Measurements from ENCODE around the gene PDE4D. TPM values are rescaled to one million over a fixed set of nuclear protein-coding genes. Genes with fewer than 3 reads are reported as not detected.
A peak's percentile ranks its signal among the peaks of the same experiment; 100 is the strongest.

The PDE4D gene
- total and polyA plus RNA-seq, 2 experiments from 2014 or later = 4.3 to 9.7 TPM

- Histone ChIP-seq H2AFZ (no peak overlapping the region), H3K27me3 (replicated peaks; ENCODE audit: insufficient read depth) (no peaks in the 10 kb centered on the region), H3K4me2 (ENCODE audit: unreplicated experiment) (no peak overlapping the region), H3K27ac (no peak overlapping the region), H3K4me1 (ENCODE audit: insufficient read depth) (peaks cover 3% of the 10 kb centered on the region; the same call in 1 of the 2 replicates), H3K9ac (no peak overlapping the region), H3K9me2 (ENCODE audit: insufficient read depth) (no peaks in the 10 kb centered on the region), H3K36me3 (ENCODE audit: low read depth) (no peaks in the 10 kb centered on the region), H3K9me3 (ENCODE audit: low read depth) (no peaks in the 10 kb centered on the region), H3F3A (ENCODE audit: insufficient read depth) (peaks cover 3% of the 10 kb centered on the region), H4K20me1 (ENCODE audit: insufficient read depth) (no peaks in the 10 kb centered on the region), H3K4me3 (no peak overlapping the region), H3K79me2 (ENCODE audit: insufficient read depth) (no peaks in the 10 kb centered on the region)
- no peak for TF ChIP-seq EZH2phosphoT487 (IDR thresholded peaks at IDR 0.05; ENCODE audit: insufficient read depth, low read depth)
- TF ChIP-seq EZH2 (IDR thresholded peaks at IDR 0.05; ENCODE audit: insufficient read depth, poor library complexity, severe bottlenecking) = no peak
- 12 to 20% methylated on average over 2 of the region's 2 CpGs for WGBS, 2 experiments (ENCODE audit: low coverage in 1 of 2, low lambda C conversion rate in 2 of 2, missing lambda C conversion rate in 2 of 2)
- in situ Hi-C loops (cut with MboI) = no loop called here
- DNase-seq = no peak
Measured at GRCh38 chr5:59158637-59159391, 734.7 kb downstream of the PDE4D start.

DNA sequence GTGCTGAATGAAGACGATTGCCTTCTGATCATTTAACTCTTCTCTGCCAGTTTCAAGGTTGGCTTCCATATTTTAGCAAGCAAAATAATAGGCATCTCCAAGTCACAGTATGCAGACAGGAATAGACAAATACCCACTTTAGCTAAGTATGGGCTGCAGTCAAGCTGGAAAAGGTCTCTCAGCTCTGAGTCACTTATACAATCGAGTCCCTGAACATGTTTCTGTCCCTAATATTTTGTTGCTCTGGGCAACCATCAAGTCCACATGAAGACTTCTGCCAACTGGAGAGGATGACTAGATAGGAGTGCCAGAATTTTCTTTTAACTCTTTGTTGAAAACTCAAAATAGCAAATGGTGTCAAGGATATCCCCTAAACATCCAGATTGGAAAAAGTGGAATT is 735.4 kb downstream of the PDE4D start:
- Histone ChIP-seq H3K27me3 (replicated peaks; ENCODE audit: insufficient read depth) (no peaks in the 10 kb centered on the region), H3K27ac (no peak overlapping the region), H2AFZ (no peak overlapping the region), H3F3A (ENCODE audit: insufficient read depth) (no peaks in the 10 kb centered on the region), H3K4me3 (no peak overlapping the region), H3K4me1 (ENCODE audit: insufficient read depth) (no peaks in the 10 kb centered on the region), H3K9me3 (ENCODE audit: low read depth) (no peaks in the 10 kb centered on the region), H3K36me3 (ENCODE audit: low read depth) (no peaks in the 10 kb centered on the region), H3K9ac (no peak overlapping the region), H3K4me2 (ENCODE audit: unreplicated experiment) (no peak overlapping the region), H3K9me2 (ENCODE audit: insufficient read depth) (no peaks in the 10 kb centered on the region), H4K20me1 (ENCODE audit: insufficient read depth) (no peaks in the 10 kb centered on the region), H3K79me2 (ENCODE audit: insufficient read depth) (no peaks in the 10 kb centered on the region)
- in situ Hi-C loops (cut with MboI) = no loop called here
- peak; percentile 51 for DNase-seq
- WGBS, 2 experiments (ENCODE audit: low coverage in 1 of 2, low lambda C conversion rate in 2 of 2, missing lambda C conversion rate in 2 of 2) = 6 to 15% methylated on average over 2 of the region's 2 CpGs
- no peak for TF ChIP-seq EZH2 (IDR thresholded peaks at IDR 0.05; ENCODE audit: insufficient read depth, poor library complexity, severe bottlenecking)

DNA sequence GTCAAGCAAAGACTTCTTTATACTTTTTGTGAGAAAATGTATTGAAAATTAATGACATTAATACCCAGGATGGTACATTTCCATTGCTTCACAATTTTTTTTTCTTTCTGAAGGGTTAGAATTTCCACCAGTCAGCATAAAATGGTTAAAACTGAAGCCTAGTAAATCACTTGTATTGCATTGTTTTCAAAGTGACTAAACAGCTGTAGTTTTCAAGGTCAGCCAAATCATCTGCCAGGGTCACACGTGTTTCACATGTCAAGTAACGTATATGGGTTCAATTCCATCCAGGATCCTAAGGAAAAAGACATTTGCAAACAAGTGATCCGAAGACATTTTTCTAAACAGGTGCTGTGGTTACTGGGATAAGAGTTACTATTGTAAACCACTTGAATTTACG is 736.5 kb downstream of the PDE4D start:
- no peak overlapping the region for H3K9ac ChIP-seq
- no peaks in the 10 kb centered on the region for H3K36me3 ChIP-seq (ENCODE audit: low read depth)
- H4K20me1 ChIP-seq (ENCODE audit: insufficient read depth) = no peaks in the 10 kb centered on the region
- WGBS, 2 experiments (ENCODE audit: low coverage in 1 of 2, low lambda C conversion rate in 2 of 2, missing lambda C conversion rate in 2 of 2) = 48 to 54% methylated on average over 4 of the region's 4 CpGs
- in situ Hi-C loops (cut with MboI) = no loop called here
- no peak overlapping the region for H3K27ac ChIP-seq
- no peaks in the 10 kb centered on the region for H3K79me2 ChIP-seq (ENCODE audit: insufficient read depth)
- no peak overlapping the region for H3K4me2 ChIP-seq (ENCODE audit: unreplicated experiment)
- no peak overlapping the region for H3K4me3 ChIP-seq
- H3K9me3 ChIP-seq (ENCODE audit: low read depth) = no peaks in the 10 kb centered on the region
- no peaks in the 10 kb centered on the region for H3K9me2 ChIP-seq (ENCODE audit: insufficient read depth)
- H3K27me3 ChIP-seq (replicated peaks; ENCODE audit: insufficient read depth) = no peaks in the 10 kb centered on the region
- no peaks in the 10 kb centered on the region for H3F3A ChIP-seq (ENCODE audit: insufficient read depth)
- H2AFZ ChIP-seq = no peak overlapping the region
- no peak for DNase-seq
- no peaks in the 10 kb centered on the region for H3K4me1 ChIP-seq (ENCODE audit: insufficient read depth)
- no peak for TF ChIP-seq EZH2phosphoT487 (IDR thresholded peaks at IDR 0.05; ENCODE audit: insufficient read depth, low read depth)
- TF ChIP-seq EZH2 (IDR thresholded peaks at IDR 0.05; ENCODE audit: insufficient read depth, poor library complexity, severe bottlenecking) = no peak

DNA sequence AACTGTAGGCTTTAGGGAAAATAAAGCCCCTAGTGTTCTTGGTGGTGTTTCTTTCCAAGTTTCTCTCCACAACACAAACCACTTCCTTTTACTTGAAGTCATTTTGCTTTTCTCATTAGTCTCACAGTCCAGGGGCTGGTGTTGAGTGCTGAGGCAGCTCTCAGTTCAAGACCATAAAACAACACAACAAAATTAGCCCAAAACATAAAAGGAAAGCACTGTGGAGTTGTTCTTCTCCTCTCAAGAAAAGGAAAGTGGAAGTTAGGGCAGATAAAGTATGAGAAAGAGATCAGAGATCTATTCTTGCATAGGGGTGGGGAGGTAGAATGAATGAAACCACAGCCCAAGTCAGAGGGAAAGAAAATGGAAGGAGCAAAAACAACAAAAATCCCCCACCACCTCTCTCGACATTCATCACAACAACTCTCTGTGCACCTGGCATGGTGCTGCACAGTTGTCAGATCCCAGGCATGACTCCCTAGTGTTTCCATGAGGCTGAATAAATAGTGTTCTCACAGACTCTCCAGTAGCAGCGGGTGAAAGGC is 740.8 kb downstream of the PDE4D start:
- DNase-seq = no peak

More for the DNA sequence above, 740.8 kb downstream of the PDE4D start:
- Histone ChIP-seq H2AFZ (no peak overlapping the region), H3K79me2 (ENCODE audit: insufficient read depth) (no peaks in the 10 kb centered on the region), H3K9ac (no peak overlapping the region), H3K4me3 (no peak overlapping the region), H3K27me3 (replicated peaks; ENCODE audit: insufficient read depth) (no peaks in the 10 kb centered on the region), H4K20me1 (ENCODE audit: insufficient read depth) (no peaks in the 10 kb centered on the region), H3K27ac (no peak overlapping the region), H3K9me3 (ENCODE audit: low read depth) (no peaks in the 10 kb centered on the region), H3K9me2 (ENCODE audit: insufficient read depth) (no peaks in the 10 kb centered on the region), H3K36me3 (ENCODE audit: low read depth) (no peaks in the 10 kb centered on the region), H3F3A (ENCODE audit: insufficient read depth) (no peaks in the 10 kb centered on the region), H3K4me2 (ENCODE audit: unreplicated experiment) (no peak overlapping the region), H3K4me1 (ENCODE audit: insufficient read depth) (no peaks in the 10 kb centered on the region)
- in situ Hi-C loops (cut with MboI) = no loop called here
- WGBS, 2 experiments (ENCODE audit: low coverage in 1 of 2, low lambda C conversion rate in 2 of 2, missing lambda C conversion rate in 2 of 2) = 87 to 92% methylated on average over 2 of the region's 2 CpGs
- TF ChIP-seq EZH2 (IDR thresholded peaks at IDR 0.05; ENCODE audit: insufficient read depth, poor library complexity, severe bottlenecking) (no peak), EZH2phosphoT487 (IDR thresholded peaks at IDR 0.05; ENCODE audit: insufficient read depth, low read depth) (no peak)

Data from GM23248 (cell line).